HEK293 (cell line): Measurements from ENCODE around the gene SLC22A17.

ENCODE experiments used
- ZFP41 ChIP-seq: fragments of 450-650 bp; formaldehyde crosslinking; IDR thresholded peaks from 2 replicates; pipeline ENCODE4 v1.5.1; 2016; ENCODE audit warnings: missing biosample characterization, missing genetic modification characterization, borderline replicate concordance
- ZNF223 ChIP-seq: fragments of 450-650 bp; formaldehyde crosslinking; IDR thresholded peaks from 2 replicates; pipeline ENCODE4 v1.5.1; 2016; ENCODE audit warnings: missing biosample characterization, missing genetic modification characterization
- ZNF324 ChIP-seq: fragments of 450-650 bp; formaldehyde crosslinking; IDR thresholded peaks from 2 replicates; pipeline ENCODE4 v1.5.1; 2016; ENCODE audit warnings: missing biosample characterization, missing genetic modification characterization
- ZNF501 ChIP-seq: fragments of 450-650 bp; formaldehyde crosslinking; IDR thresholded peaks from 2 replicates; pipeline ENCODE4 v1.5.1; 2016; ENCODE audit warnings: missing biosample characterization, missing genetic modification characterization

DNA sequence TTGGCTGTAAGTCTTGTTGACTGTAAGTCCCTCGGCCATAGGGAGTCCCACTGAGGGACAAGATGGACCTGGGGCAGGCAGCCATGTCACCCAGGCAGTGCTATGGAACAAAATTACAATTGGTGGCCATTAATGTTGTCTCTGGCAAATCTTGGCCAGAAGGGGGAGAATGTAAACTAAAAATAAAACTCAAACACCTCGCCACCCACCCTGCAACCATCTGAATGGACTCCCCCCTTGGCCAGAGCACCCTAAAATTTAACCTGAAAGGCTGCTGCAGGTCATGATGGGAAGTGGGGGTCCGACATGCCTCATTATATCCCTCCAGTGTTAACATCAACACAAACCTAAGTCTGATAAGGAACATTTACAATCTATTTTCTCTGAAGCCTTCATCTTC is 8.2 kb downstream of the SLC22A17 start:
- TF ChIP-seq ZNF223 (tag by site-specific recombination) (no peak), ZFP41 (tag by site-specific recombination) (no peak), ZNF501 (tag by site-specific recombination) (no peak), ZNF324 (tag by site-specific recombination) (no peak)
